Bronchial epithelial cell (primary cell): ENCODE results near the gene CNTNAP2. TPM values are rescaled to one million over a fixed set of nuclear protein-coding genes. Genes with fewer than 3 reads are reported as not detected.

Experiments
- DNase-seq: peaks from one replicate; pipeline ENCODE4 v3.0.0-alpha.2; 2010; ENCODE audit warnings: low read depth
- FAIRE-seq: peaks from 2 replicates; lab custom pipeline; 2011; peaks lifted over from hg19 to GRCh38; lab: Jason Lieb, UNC
- H3K27me3 ChIP-seq: 2 replicates; pipeline ENCODE4 v1.5.1; 2011; ENCODE audit warnings: low read length; ENCODE audit not compliant: control insufficient read depth, insufficient read depth
- H3K36me3 ChIP-seq: 2 replicates; pipeline ENCODE4 v1.5.1; 2011; ENCODE audit warnings: low read length; ENCODE audit not compliant: control insufficient read depth, insufficient read depth
- H3K4me3 ChIP-seq: 2 replicates; pipeline ENCODE4 v1.5.1; 2011; ENCODE audit warnings: mild to moderate bottlenecking, low read depth, low read length, control low read depth
- CTCF ChIP-seq: IDR thresholded peaks from 2 replicates; pipeline ENCODE4 v1.5.1; 2011; ENCODE audit warnings: mild to moderate bottlenecking, moderate library complexity, low read length, control low read depth, inconsistent platforms; ENCODE audit not compliant: insufficient read depth, severe bottlenecking
- total RNA-seq: library from RNA; depleted of rRNA; stranded (reverse); fragments of >200 nt; gene quantifications from 2 replicates; pipeline ENCODE4 v1.2.1, GENCODE V29; 2014

CNTNAP2 gene
- total RNA-seq, 1 donor from 2014 or later: 0.26 TPM

- no peak for FAIRE-seq
- TF ChIP-seq CTCF: no peak
Observed at GRCh38 chr7:147279514-147279913, 1162.9 kb downstream of the CNTNAP2 start.

DNA sequence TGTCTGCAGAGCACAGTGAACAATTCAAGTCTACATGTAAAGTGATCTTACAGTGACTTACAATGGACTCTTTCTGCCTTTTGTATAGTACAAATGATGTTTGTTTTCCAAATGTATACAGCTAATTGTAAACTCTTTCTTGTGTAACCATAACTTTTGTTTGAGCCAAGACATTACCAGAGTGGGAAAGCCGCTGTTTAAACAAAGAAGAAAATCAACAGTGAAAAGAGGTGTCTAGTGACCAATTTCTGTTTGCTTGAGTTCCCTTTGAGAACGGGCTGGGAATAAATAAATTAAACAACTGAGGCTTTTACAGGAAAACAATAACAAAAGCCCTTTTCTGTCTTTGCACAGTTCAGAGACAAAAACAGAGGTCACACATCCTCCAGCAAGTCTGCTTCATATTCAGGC lies 1163.4 kb downstream of the CNTNAP2 start:
- no peak for FAIRE-seq
- TF ChIP-seq CTCF: no peak
- DNase-seq: no peak
- H3K4me3 ChIP-seq: no peak overlapping the region
- no peaks in the 10 kb centered on the region for H3K27me3 ChIP-seq
- no peaks in the 10 kb centered on the region for H3K36me3 ChIP-seq

More at GRCh38 chr7:147279514-147279913, 1162.9 kb downstream of the CNTNAP2 start:
- Histone ChIP-seq H3K27me3 (no peaks in the 10 kb centered on the region), H3K36me3 (no peaks in the 10 kb centered on the region), H3K4me3 (no peak overlapping the region)
- DNase-seq: no peak

GRCh38 chr7:147282204-147282603 lies 1165.6 kb downstream of the CNTNAP2 start:
- Histone ChIP-seq H3K4me3 (no peak overlapping the region), H3K36me3 (no peaks in the 10 kb centered on the region), H3K27me3 (no peaks in the 10 kb centered on the region)
- no peak for TF ChIP-seq CTCF
- DNase-seq: no peak
- no peak for FAIRE-seq

DNA sequence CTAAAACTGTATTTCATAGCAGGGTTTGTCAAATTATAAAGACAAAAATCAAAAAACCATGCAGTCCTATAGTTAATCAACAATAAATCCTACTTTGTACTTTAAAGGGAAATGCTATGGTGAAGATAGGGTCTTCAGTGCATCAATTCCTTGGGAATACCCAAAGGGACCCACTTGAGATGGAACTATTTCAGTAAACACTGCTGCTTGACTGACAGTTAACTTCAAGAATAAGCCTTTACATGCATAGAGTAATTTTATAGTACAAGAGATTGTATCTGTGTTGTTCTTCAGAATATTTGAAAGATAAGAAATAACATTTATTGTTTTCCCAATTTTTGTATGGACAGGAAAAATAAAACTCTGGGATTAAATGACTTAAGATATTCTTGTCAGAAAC lies 1179.6 kb downstream of the CNTNAP2 start:
- Histone ChIP-seq H3K36me3 (no peaks in the 10 kb centered on the region), H3K27me3 (no peaks in the 10 kb centered on the region), H3K4me3 (no peak overlapping the region)
- DNase-seq: no peak
- FAIRE-seq: no peak
- no peak for TF ChIP-seq CTCF

GRCh38 chr7:147296986-147297385 lies 1180.4 kb downstream of the CNTNAP2 start:
- Histone ChIP-seq H3K36me3 (no peaks in the 10 kb centered on the region), H3K27me3 (no peaks in the 10 kb centered on the region), H3K4me3 (no peak overlapping the region)
- FAIRE-seq (no peak), DNase-seq (no peak)
- no peak for TF ChIP-seq CTCF

DNA sequence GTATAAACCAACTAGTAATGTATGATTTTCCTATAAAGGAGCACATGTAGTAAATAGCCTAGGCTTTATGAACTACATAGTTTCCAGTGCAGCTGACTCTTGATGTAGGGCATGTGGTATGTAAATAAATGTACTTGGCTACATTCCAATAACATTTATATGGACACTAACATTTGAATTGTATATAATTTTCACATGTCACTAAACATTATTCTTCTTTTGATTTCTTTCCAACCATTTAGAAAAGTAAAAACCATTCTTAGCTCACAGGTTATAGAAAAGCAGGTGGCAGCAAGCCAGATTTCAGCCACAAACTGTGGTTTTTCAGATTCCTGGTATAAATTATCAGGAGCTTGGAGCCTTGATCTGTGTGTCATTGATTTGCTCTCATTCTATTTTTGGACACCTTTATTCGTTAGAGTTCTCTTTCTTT lies 1182.0 kb downstream of the CNTNAP2 start:
- Histone ChIP-seq H3K27me3 (no peaks in the 10 kb centered on the region), H3K36me3 (no peaks in the 10 kb centered on the region), H3K4me3 (no peak overlapping the region)
- DNase-seq: no peak
- FAIRE-seq: no peak
- no peak for TF ChIP-seq CTCF
